ENCODE measurements around the gene FGFR3. TPM values are rescaled to one million over a fixed set of nuclear protein-coding genes. Genes with fewer than 3 reads are reported as not detected.
A peak's percentile ranks its signal among the peaks of the same experiment; 100 is the strongest.

FGFR3 gene
- total and polyA plus RNA-seq, 12 donors = 1.2 to 6.6 (median 2.4) TPM

GRCh38 chr4:1783970-1784369 lies 9.1 kb upstream of the FGFR3 start:
- no peak overlapping the region for H3K4me3 ChIP-seq
- H3K27ac ChIP-seq = no peak overlapping the region
- no peaks in the 10 kb centered on the region for H3K27me3 ChIP-seq
- ATAC-seq (no peak), DNase-seq (no peak)
- intact Hi-C loops (cut with DNase I) = no loop called here
- no peak for TF ChIP-seq CTCF (IDR thresholded peaks at IDR 0.05)
- H3K4me1 ChIP-seq = peaks cover 0 to 15% (median 12%) of the 10 kb centered on the region in 9 donors
- WGBS, 2 donors = 74 to 76% methylated on average over 12 of the region's 12 CpGs
- no peaks in the 10 kb centered on the region for H3K9me3 ChIP-seq
- H3K36me3 ChIP-seq = no peaks in the 10 kb centered on the region

GRCh38 chr4:1784395-1784788 lies 8.7 kb upstream of the FGFR3 start:
- Histone ChIP-seq H3K27me3 (no peaks in the 10 kb centered on the region), H3K4me1 (peaks cover 0 to 15% (median 12%) of the 10 kb centered on the region in 9 donors), H3K27ac (peak overlapping the region in 5 of 10 donors; percentile 30 to 68 (median 55)), H3K36me3 (no peaks in the 10 kb centered on the region), H3K9me3 (no peaks in the 10 kb centered on the region), H3K4me3 (no peak overlapping the region)
- intact Hi-C loops (cut with DNase I) = no loop called here
- ATAC-seq (peak in 1 of 8 donors; percentile 15), DNase-seq (no peak)
- no peak for TF ChIP-seq CTCF (IDR thresholded peaks at IDR 0.05)
- WGBS, 2 donors = 75 to 78% methylated on average over 10 of the region's 10 CpGs

- intact Hi-C loops (cut with DNase I) = no loop called here
- Histone ChIP-seq H3K4me1 (peaks cover 0 to 15% (median 12%) of the 10 kb centered on the region in 9 donors), H3K27ac (peak overlapping the region in 5 of 10 donors; percentile 46 to 68 (median 55)), H3K4me3 (no peak overlapping the region), H3K27me3 (no peaks in the 10 kb centered on the region), H3K36me3 (no peaks in the 10 kb centered on the region), H3K9me3 (no peaks in the 10 kb centered on the region)
- TF ChIP-seq CTCF (IDR thresholded peaks at IDR 0.05) = no peak
- 46% methylated on average over 17 of the region's 17 CpGs for WGBS, 2 donors
- DNase-seq = peak; percentile 51 to 61
- ATAC-seq = peak; percentile 63 to 92 (median 78)
These were observed 8.1 kb upstream of the FGFR3 start for GRCh38 chr4:1784789-1785591.

- 88 to 90% methylated on average over 11 of the region's 11 CpGs for WGBS, 2 donors
- Histone ChIP-seq H3K4me3 (no peak overlapping the region), H3K4me1 (peaks cover 0 to 15% (median 12%) of the 10 kb centered on the region in 9 donors), H3K36me3 (no peaks in the 10 kb centered on the region), H3K9me3 (no peaks in the 10 kb centered on the region), H3K27ac (peak overlapping the region in 5 of 10 donors; percentile 15 to 68 (median 51)), H3K27me3 (no peaks in the 10 kb centered on the region)
- ATAC-seq (peak in 3 of 8 donors; percentile 5 to 10 (median 7)), DNase-seq (no peak)
- intact Hi-C loops (cut with DNase I) = no loop called here
- no peak for TF ChIP-seq CTCF (IDR thresholded peaks at IDR 0.05)
These were observed 7.5 kb upstream of the FGFR3 start for GRCh38 chr4:1785592-1785991.

Data from heart right ventricle (tissue), 16 donors.